Measurements from ENCODE around the gene DSN1.
A peak's percentile ranks its signal among the peaks of the same experiment; 100 is the strongest.

Gene DSN1

GRCh38 chr20:36773597-36774390, at the start of gene DSN1:
Gene DSN1 (minus strand): TSS chr20:36773763. CDS start chr20:36771458, 2,305 bp downstream.
- H3K4me3 Mint-ChIP-seq = peak within 1 kb of the TSS; percentile 88
- peak; percentile 93 for ATAC-seq
- peak; percentile 100 for DNase-seq (ENCODE audit: low spot score in 2 of 2)
- peaks cover 44% of the 10 kb centered on the region for H3K36me3 Mint-ChIP-seq
- H3K9me3 Mint-ChIP-seq = no peaks in the 10 kb centered on the region
- H3K27ac Mint-ChIP-seq = peak within 1 kb of the TSS; percentile 98
- peaks cover 45% of the 10 kb centered on the region for H3K4me1 Mint-ChIP-seq

- no peaks in the 10 kb centered on the region for H3K36me3 Mint-ChIP-seq
- DNase-seq (ENCODE audit: low spot score in 2 of 2) (no peak), ATAC-seq (no peak)
- H3K27ac Mint-ChIP-seq = no peak overlapping the region
- H3K9me3 Mint-ChIP-seq = no peaks in the 10 kb centered on the region
- H3K4me1 Mint-ChIP-seq = peaks cover 5% of the 10 kb centered on the region
- no peak overlapping the region for H3K4me3 Mint-ChIP-seq
Measured at GRCh38 chr20:36823121-36823520, 49.6 kb upstream of the DSN1 start.

GRCh38 chr20:36821964-36822437, 48.4 kb upstream of the DSN1 start:
- H3K4me1 Mint-ChIP-seq = no peaks in the 10 kb centered on the region
- no peak overlapping the region for H3K27ac Mint-ChIP-seq
- no peaks in the 10 kb centered on the region for H3K36me3 Mint-ChIP-seq
- no peak for DNase-seq (ENCODE audit: low spot score in 2 of 2)
- peak; percentile 16 for ATAC-seq
- no peak overlapping the region for H3K4me3 Mint-ChIP-seq
- no peaks in the 10 kb centered on the region for H3K9me3 Mint-ChIP-seq

- Mint-ChIP-seq H3K9me3 (no peaks in the 10 kb centered on the region), H3K4me1 (no peaks in the 10 kb centered on the region)
- no peak for ATAC-seq
Measured at GRCh38 chr20:36820928-36821327, 47.4 kb upstream of the DSN1 start.

GRCh38 chr20:36820073-36820472, 46.5 kb upstream of the DSN1 start:
- no peak for ATAC-seq
- Mint-ChIP-seq H3K36me3 (no peaks in the 10 kb centered on the region), H3K27ac (peak overlapping the region; percentile 75)

More at GRCh38 chr20:36820928-36821327, 47.4 kb upstream of the DSN1 start:
- Mint-ChIP-seq H3K36me3 (no peaks in the 10 kb centered on the region), H3K27ac (no peak overlapping the region), H3K4me3 (no peak overlapping the region)
- DNase-seq (ENCODE audit: low spot score in 2 of 2) = no peak

GRCh38 chr20:36819659-36820058, 46.1 kb upstream of the DSN1 start:
- ATAC-seq (no peak), DNase-seq (ENCODE audit: low spot score in 2 of 2) (no peak)
- H3K4me3 Mint-ChIP-seq = no peak overlapping the region
- no peaks in the 10 kb centered on the region for H3K4me1 Mint-ChIP-seq
- no peaks in the 10 kb centered on the region for H3K9me3 Mint-ChIP-seq
- no peaks in the 10 kb centered on the region for H3K36me3 Mint-ChIP-seq
- H3K27ac Mint-ChIP-seq = peak overlapping the region; percentile 75

More at GRCh38 chr20:36820073-36820472, 46.5 kb upstream of the DSN1 start:
- Mint-ChIP-seq H3K9me3 (no peaks in the 10 kb centered on the region), H3K4me1 (no peaks in the 10 kb centered on the region), H3K4me3 (no peak overlapping the region)
- DNase-seq (ENCODE audit: low spot score in 2 of 2) = no peak

- no peak overlapping the region for H3K4me3 Mint-ChIP-seq
Measured at GRCh38 chr20:36818861-36819260, 45.3 kb upstream of the DSN1 start.

GRCh38 chr20:36818185-36818584, 44.6 kb upstream of the DSN1 start:
- Mint-ChIP-seq H3K27ac (no peak overlapping the region), H3K9me3 (no peaks in the 10 kb centered on the region), H3K36me3 (no peaks in the 10 kb centered on the region), H3K4me1 (no peaks in the 10 kb centered on the region), H3K4me3 (no peak overlapping the region)
- ATAC-seq (no peak), DNase-seq (ENCODE audit: low spot score in 2 of 2) (no peak)

More at GRCh38 chr20:36818861-36819260, 45.3 kb upstream of the DSN1 start:
- Mint-ChIP-seq H3K36me3 (no peaks in the 10 kb centered on the region), H3K4me1 (no peaks in the 10 kb centered on the region), H3K9me3 (no peaks in the 10 kb centered on the region), H3K27ac (no peak overlapping the region)
- ATAC-seq (no peak), DNase-seq (ENCODE audit: low spot score in 2 of 2) (no peak)

- Mint-ChIP-seq H3K36me3 (no peaks in the 10 kb centered on the region), H3K4me1 (no peaks in the 10 kb centered on the region), H3K9me3 (no peaks in the 10 kb centered on the region), H3K4me3 (no peak overlapping the region), H3K27ac (no peak overlapping the region)
- ATAC-seq (no peak), DNase-seq (ENCODE audit: low spot score in 2 of 2) (no peak)
Measured at GRCh38 chr20:36817496-36817895, 43.9 kb upstream of the DSN1 start.

GRCh38 chr20:36815454-36816091, 42.0 kb upstream of the DSN1 start:
- no peak overlapping the region for H3K27ac Mint-ChIP-seq
- DNase-seq (ENCODE audit: low spot score in 2 of 2) (no peak), ATAC-seq (no peak)
- H3K9me3 Mint-ChIP-seq = no peaks in the 10 kb centered on the region
- H3K4me3 Mint-ChIP-seq = no peak overlapping the region
- H3K4me1 Mint-ChIP-seq = no peaks in the 10 kb centered on the region
- H3K36me3 Mint-ChIP-seq = no peaks in the 10 kb centered on the region

- DNase-seq (ENCODE audit: low spot score in 2 of 2) = no peak
- Mint-ChIP-seq H3K4me3 (no peak overlapping the region), H3K27ac (no peak overlapping the region), H3K36me3 (peaks cover 5% of the 10 kb centered on the region), H3K9me3 (no peaks in the 10 kb centered on the region), H3K4me1 (peaks cover 8% of the 10 kb centered on the region)
- ATAC-seq = no peak
Measured at GRCh38 chr20:36812594-36813463, 39.3 kb upstream of the DSN1 start.

- H3K27ac Mint-ChIP-seq = peak overlapping the region; percentile 74
- H3K4me3 Mint-ChIP-seq = no peak overlapping the region
- no peaks in the 10 kb centered on the region for H3K9me3 Mint-ChIP-seq
- H3K4me1 Mint-ChIP-seq = peaks cover 8% of the 10 kb centered on the region
- H3K36me3 Mint-ChIP-seq = peaks cover 5% of the 10 kb centered on the region
- ATAC-seq (peak; percentile 77), DNase-seq (ENCODE audit: low spot score in 2 of 2) (peak; percentile 72 to 88)
Measured at GRCh38 chr20:36808317-36809257, 35.0 kb upstream of the DSN1 start.

GRCh38 chr20:36806049-36806448, 32.5 kb upstream of the DSN1 start:
- H3K27ac Mint-ChIP-seq = no peak overlapping the region
- ATAC-seq = no peak
- H3K4me3 Mint-ChIP-seq = no peak overlapping the region
- DNase-seq (ENCODE audit: low spot score in 2 of 2) = no peak
- H3K4me1 Mint-ChIP-seq = peaks cover 8% of the 10 kb centered on the region
- peaks cover 5% of the 10 kb centered on the region for H3K36me3 Mint-ChIP-seq
- no peaks in the 10 kb centered on the region for H3K9me3 Mint-ChIP-seq

GRCh38 chr20:36805396-36805795, 31.8 kb upstream of the DSN1 start:
- no peak for ATAC-seq
- H3K9me3 Mint-ChIP-seq = no peaks in the 10 kb centered on the region

More at GRCh38 chr20:36805396-36805795, 31.8 kb upstream of the DSN1 start:
- Mint-ChIP-seq H3K4me1 (peaks cover 8% of the 10 kb centered on the region), H3K4me3 (no peak overlapping the region), H3K36me3 (peaks cover 5% of the 10 kb centered on the region), H3K27ac (no peak overlapping the region)
- DNase-seq (ENCODE audit: low spot score in 2 of 2) = no peak

All from stimulated activated effector memory CD8-positive, alpha-beta T cell treated with anti-CD3 and anti-CD28 coated beads, Interleukin-12 subunit alpha, Interleukin-12 subunit beta, amount 100 ng/mL, for 72 hours (primary cell).